GM21576 (cell line): ENCODE results near the gene PROX2.

Experiments used
- ATAC-seq: cut with Tn5 transposase; IDR thresholded peaks from one replicate; pipeline ENCODE4 v1.9.1; 2021; ENCODE audit warnings: mild to moderate bottlenecking, moderate library complexity; ENCODE audit not compliant: unreplicated experiment

Gene PROX2

DNA sequence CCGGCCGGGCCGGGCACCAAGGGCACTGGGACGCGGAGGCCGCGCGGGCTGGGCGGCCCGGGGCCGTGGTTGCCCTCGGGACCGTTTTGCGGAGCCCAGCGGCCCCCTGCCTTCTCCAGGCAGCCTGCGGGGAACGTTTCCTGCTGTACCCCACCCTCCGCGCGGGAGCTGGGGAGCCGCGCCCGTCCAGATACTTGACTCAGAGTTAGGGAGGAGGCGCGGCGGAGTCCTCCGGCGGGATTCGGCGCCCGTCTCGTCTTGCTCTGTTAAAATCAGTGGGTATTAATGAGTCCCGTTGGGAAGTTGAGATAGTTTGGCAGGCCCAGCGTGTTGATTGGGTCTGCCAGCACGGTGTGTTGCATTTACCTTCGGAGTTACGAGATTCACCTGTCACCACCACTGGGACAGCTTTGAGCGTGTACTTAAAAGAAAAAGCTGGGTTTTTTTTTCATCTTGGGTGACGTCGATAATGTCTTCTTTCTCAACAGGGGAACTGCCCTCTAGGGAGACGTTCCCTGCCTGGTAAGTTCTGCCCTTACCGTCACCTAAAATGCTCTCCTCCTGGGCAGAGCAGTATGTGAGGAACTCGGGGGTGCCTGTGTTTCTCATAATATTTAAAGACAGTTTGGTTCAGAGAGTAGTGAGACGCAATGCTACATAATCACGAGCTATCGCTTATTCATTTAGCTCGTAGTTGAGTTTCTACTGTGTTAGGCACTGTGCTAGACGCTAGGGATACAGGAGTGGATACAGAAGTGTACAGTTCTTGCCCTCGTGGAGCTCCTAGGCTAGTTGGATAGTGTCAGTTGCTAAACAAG, 6.4 kb upstream of the PROX2 start:
- ATAC-seq, result peak; percentile 34

DNA sequence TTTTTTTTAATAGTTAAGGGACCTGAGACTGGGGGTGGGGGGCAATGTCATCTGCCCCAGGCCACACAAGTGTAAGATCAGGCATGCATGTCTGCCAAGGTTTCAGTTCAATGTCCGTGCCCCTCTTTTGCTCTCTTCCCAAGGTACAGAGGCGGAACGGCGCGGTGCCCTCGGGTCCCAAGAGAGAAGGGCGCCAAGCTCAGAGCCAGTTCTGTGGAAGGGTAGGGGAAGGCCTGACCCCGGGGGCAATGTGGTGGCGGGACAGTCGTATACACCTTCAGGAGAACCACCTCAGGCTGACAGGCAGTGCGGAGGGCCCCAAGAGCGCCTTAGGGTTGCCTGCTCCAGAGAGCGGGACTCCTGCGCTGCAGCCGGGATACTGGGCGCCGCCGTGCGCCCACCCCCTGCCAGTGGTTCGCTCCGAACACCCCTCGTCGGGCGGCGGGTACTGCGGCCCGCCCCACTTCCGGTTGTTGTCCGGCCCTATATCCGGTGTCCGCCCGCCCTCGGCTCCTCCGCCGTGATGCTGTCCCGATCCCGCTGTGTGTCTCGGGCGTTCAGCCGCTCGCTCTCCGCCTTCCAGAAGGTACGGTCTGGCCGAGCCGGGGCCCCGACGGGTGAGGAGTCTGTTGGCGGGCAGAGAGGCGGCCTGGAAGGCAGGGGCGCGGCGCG, 5.6 kb upstream of the PROX2 start, which contains the start of gene DLST:
DLST (plus strand) TSS at position 486 of the 672 bp plus-strand sequence; CDS start at position 524, 38 bp downstream.
- peak; percentile 82 for ATAC-seq

DNA sequence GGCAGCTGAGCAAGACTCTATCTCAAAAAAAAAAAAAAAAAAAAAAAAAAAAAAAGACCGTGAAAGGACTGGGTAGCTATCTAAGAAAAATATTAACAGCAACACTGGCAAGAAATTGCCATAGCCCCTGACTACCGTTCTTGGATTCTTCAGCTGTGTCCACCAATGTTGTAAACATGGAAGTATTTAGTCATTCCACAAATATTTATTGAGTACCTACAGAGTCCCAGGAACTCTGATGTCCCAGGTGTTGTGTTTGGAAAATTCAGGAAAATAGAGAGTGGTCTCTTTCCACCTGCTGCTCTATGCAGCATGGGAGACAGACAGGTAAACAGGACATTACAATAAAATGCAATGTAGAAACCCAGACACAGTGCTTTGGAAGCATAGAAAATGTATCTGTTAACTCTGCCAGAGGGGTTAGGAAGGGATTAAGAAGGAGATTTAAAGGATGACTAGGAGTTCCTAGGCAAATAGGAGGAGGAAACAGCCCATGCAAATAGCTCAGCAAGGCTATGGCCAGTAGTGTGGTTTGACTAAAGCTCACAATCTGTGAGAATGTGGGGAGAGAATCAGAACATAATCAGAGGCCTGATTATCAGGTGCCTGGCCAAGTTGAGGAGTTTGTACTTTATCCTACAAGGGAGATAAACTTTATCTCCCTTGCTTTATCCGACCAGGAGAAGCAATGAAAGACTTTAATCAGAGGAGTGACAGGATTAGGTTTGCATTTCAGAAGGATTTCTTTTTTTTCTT, 3.7 kb upstream of the PROX2 start:
- no peak for ATAC-seq

DNA sequence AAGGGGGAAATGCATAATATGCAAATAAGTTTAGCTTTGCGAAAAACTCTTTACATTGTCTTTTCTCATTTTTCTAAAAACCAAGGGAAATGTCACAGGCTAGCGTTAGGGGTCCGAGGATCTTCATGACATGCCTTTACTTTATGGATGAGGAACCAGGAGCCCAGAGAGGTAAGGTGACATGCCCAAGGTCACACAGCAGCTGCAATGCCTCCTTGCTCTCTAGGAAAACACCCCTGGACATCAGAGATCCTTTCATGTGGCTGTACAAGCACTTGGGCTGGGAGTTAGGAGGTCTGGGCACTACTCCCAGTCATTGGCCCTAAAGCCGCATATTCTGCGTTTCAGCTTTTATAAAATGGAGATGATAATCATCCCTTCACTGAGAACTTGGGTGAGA, 741 bp downstream of the PROX2 start:
- no peak for ATAC-seq

DNA sequence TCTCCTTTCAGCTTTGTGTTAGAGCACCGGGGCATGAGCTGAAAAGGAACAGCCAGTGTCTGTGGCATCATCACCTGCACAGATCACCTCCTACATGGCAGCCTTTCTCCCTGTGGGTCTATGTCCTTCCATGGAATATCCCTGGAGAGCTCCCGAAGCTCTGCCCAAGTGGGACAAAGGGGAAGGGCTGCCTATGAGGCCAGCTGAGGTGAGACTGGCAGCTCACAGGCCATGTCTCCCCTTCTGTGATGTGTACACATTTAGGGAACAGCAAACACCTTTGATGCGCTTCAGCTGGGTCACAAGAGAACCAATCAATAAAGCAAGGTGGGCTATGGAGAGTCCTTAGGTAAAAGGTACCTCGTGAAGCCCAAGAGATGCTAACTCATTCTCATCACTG, 4.1 kb downstream of the PROX2 start:
- ATAC-seq, result no peak

GRCh38 chr14:74868739-74869138, 7.2 kb downstream of the PROX2 start:
- ATAC-seq, result no peak

- ATAC-seq, result no peak
Observed at GRCh38 chr14:74867673-74868072, 8.3 kb downstream of the PROX2 start.

DNA sequence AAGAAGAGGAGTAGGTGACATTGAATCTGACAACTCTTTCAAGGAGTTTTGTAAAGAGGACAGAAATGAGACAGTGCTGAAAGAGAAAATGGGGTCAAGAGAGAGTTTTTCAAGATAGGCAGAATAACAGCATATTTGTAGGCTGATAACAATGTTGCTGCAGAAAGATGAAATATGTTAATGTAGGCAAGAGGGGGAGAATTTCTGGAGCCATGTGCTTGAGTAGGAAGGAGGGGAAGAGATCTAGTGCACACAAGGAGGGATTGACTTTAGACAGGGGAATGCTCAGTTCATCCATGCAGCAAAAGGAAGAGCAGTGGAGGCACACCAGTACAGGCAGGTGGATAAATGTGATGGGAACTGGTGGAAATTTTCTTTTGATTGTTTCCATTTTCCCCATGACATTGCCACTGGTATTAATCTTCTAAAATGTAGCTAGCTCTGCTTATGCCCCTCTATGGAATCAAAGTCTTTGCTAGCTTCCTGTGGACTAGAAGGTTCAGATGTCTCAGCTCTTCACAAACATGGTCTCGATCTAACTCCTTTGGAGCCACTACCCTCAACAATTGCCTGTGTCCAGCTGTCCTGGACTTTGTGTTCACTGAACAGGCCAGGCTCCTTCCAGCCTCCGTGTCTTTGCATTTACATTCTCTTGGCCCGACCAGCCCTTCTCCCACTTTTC, 9.1 kb downstream of the PROX2 start:
- ATAC-seq, result no peak

GRCh38 chr14:74865156-74865555, 10.8 kb downstream of the PROX2 start:
- ATAC-seq, result no peak

- ATAC-seq, result no peak
Observed at GRCh38 chr14:74864198-74864597, 11.7 kb downstream of the PROX2 start.

DNA sequence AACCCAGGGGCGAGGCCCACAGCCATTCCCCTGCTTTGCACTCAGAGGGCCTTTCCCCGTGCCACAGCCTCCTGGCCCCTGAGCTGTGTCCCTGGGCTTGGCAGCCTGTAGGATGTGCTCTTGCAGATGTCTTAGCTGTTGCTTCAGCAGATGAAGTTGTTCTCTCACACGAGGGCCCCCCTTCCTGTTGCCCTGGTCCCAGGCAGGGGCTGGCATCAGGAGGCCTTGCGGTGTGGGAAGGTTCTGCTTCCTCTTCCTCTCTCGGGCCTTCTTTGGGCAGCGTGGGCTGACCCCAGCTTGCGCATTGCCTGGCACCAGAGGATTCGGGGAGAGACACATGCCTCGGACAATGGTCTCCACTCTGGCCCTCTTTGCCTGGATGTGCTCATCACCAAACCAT, 12.7 kb downstream of the PROX2 start:
- ATAC-seq, result no peak

- no peak for ATAC-seq
Observed at GRCh38 chr14:74861734-74862090, 14.2 kb downstream of the PROX2 start.

DNA sequence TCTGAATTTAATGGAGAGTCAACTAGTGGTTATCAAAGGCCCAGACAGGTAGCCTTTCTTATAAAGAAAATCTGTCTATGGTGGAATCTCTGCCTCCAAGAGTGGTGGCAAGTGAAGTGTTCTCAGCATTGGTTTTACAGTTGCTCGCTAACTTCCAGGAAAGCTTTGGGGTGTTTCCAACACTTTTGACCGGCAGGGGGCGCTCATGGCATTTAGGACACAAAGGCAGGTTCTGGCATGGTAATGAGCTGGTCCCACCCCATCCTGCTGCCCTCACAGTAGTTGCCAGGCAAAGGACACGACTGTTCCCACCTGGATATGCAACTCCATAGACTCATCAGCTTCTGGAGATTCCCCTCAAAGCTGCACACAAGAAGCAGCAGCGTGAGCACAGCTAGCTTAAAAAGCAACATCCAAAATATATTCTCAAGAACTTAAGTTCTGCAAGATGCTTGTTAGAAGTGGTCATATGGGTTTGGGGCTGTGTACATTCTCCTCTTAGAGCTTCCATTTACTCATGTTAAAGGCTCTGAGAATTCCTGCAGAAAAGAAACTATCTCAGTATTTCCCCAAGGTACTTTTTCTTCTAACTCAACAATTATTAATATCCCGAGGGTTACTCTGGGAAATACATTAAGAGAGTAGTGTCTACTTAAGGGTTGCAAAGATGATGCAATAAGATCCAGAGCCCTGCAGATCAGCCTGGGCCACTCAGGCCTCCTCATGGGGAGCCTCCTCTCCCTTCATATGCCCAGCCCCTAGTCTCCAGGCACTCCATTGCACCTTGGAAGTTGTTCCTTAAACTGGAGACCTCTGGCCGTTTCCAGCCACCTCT, 14.8 kb downstream of the PROX2 start:
- ATAC-seq, result no peak

GRCh38 chr14:74859757-74860552, 16.0 kb downstream of the PROX2 start:
- no peak for ATAC-seq

GRCh38 chr14:74858022-74858421, 17.9 kb downstream of the PROX2 start:
- no peak for ATAC-seq

DNA sequence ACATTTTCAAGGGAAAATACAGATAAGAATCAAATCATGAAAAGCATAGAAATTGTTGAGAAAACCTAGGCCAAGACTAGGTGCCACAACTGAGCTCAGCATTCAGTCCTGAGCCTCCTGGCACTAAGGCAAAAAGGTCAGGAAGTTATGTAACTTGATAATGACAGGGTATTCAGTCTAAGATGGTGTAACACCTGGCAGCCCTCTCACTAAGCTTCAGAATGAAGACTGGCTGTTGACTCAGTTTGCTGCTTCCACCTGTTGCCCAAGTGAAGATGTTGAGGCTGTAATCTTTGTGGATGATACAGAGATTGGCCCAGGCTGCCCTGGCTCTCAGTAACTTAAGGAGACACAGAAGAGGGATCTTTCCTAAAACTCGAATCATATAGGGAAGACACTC, 19.6 kb downstream of the PROX2 start:
- no peak for ATAC-seq

DNA sequence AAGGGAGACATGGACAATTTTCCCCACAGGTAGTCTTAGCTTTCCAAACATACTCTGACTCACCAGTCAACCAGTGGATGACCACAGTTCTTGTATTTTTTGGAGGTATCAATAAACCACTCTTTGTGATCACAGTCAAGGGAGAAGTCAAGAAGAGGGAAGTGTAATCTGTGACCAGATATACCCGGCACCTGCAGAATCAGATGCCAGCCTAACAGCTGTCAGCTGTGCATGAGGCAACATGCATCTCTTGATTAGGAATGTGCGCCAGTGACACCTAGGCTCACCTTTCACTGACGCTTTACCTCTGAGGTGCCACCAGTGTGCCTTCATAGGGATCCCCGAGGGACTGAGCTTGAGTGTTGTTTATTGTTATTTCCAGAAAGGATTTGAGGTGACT, 20.0 kb downstream of the PROX2 start:
- no peak for ATAC-seq

GRCh38 chr14:74855021-74855420, 20.9 kb downstream of the PROX2 start:
- no peak for ATAC-seq

DNA sequence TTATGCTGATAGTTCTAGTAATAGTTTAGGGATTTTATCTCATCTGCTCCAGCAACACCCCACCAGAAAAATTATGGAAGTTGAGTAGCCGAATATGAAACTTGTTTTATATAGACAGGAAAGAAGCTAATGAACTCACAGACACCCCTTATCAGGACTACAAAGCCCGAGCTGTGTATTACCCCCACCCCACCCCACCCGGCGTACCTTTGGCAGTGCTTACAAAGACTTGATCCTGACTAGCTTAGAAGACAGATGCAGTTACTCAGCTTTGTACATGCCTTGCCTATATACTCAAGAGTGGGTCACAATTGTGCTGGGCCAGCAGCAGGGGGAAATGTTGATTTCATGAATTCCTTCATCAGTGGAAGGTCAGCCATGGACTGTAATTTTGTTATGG, 22.4 kb downstream of the PROX2 start:
- no peak for ATAC-seq
